GM18498 (cell line): ENCODE results near the gene PANX2.

Source experiments
- ATAC-seq: cut with Tn5 transposase; IDR thresholded peaks from one replicate; pipeline ENCODE4 v1.9.1; 2021; ENCODE audit warnings: mild to moderate bottlenecking, moderate library complexity; ENCODE audit not compliant: unreplicated experiment

Gene PANX2

DNA sequence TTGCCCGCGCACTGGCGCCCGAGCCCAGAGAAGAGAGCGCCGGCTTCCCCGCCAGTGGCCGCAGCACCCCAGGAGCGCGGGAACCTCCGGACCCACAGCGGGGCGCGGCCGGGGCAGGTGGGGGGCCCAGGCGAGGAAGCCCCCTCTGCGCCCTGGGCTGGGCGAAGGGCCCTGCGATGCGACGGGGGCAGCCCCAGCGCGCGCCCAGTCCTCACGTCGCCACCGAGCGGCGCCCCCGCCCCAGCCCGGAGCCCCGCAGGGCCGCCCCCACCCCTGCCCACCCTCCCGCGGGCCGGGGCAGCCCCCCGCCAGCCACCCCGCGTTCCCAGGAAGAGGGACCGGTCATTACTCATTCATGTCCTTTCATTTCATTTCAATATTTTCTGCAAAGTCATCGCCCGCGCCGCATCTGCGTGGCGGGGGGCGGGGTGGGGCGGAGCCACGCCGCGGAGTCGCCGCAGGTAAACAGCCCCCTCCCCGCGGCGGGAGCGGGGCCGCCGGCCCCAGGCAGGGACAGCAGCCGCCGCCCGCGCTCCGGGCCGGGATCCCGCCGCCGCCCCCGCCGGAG lies 673 bp upstream of the PANX2 start:
- no peak for ATAC-seq

DNA sequence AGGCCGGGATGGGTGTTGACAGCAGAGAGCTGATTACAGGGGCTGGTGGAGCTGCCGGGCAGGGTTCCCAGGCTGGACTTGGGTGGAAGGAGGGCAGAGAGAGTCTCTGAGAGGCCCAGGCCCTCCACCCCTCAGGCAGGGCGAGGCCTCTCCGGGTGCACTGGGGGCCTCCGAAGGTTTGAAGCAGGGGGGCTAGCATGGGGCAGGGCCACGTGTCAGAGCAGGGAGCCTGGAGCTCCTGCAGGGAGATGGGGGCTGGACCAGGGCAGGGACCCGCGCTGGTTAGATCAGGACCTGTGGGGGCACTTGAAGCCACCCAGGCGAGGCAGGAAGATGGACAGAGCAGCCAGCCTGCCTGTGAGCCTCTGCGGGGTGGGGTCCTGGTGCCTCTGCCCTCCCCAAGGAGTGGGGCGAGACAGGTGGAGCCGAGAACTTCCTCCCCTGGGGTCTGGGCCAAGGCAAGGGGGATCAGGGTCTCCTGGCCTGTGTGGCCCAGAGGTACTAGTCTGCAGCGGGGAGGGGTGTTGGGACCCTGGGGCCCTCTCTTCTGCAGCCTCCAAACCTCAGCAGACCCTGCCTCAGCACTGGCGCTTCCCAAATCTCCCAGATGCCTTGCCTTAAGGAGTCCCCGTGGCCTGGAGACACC lies 911 bp downstream of the PANX2 start:
- ATAC-seq: no peak

DNA sequence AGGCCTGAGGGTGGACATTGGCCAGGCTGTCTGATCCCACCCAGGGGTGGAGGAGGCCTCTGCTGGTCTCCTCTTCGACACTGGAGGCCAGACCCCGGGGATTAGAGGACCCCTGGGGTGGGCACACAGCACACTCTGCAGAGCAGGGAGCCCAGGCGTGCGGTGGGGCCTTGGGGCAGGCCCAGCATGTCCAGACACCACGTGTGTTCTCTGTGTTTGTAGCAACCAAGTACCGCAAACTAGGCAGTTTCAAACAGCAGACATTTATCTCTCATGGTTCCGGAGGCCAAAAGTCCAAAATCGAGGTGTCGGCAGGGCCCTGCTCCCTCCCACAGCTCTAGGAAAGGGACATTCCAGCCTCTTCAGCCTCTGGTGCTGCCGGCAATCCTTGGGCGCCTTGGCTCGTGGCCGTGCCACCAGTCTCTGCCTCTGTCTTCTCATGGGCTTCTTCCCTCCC lies 1.5 kb downstream of the PANX2 start:
- ATAC-seq: no peak

DNA sequence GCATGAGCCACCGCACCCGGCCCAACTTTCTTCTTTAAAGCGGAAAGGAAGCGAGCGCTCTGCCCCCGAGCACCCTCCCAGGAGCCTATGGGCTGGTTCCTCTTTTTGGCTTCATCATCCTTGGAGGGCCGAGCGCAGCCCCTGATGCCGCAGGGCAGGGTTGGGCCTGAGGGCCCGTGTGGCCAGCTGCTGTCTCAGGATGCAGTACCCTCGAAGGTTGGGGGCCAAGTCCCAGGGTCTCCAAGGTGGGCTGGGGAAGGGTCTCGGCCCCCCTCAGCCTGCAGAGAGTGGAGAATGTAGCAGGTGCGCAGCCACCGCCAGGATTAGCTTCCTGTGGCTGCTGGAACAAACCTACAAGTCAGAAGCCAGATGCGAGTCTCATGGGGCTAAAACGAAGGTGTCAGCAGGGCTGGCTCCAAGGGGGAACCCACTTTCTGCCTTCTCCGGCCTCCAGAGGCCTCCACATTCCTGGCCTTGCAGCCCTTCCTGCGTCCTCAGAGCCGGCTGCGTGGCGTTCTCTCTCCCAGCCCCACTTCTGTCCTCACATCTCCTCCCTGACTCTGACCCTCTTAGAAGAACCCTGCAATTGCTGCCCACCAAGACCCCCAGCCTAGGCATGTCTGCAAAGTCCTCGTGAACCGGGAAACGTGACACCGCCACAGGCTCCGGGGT lies 2.9 kb downstream of the PANX2 start:
- ATAC-seq: no peak

DNA sequence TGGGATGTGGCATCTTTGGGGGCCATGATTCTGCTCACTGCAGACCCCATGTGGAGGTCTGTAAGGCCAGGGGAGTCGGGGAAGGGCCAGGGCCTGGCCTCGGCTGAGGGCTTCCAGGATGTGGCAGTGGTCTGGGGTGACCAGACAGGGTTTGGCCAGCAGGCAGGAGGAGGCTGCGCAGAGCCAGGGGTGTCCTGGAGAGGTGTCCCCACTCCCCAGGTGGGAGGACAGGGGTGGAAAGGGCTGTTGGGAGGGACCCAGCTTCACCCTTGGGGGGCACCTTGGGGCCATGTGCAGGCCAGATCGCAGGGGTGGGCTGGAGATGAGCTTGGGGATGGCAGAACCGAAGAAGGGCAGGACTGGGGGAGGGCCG lies 3.4 kb downstream of the PANX2 start:
- no peak for ATAC-seq

DNA sequence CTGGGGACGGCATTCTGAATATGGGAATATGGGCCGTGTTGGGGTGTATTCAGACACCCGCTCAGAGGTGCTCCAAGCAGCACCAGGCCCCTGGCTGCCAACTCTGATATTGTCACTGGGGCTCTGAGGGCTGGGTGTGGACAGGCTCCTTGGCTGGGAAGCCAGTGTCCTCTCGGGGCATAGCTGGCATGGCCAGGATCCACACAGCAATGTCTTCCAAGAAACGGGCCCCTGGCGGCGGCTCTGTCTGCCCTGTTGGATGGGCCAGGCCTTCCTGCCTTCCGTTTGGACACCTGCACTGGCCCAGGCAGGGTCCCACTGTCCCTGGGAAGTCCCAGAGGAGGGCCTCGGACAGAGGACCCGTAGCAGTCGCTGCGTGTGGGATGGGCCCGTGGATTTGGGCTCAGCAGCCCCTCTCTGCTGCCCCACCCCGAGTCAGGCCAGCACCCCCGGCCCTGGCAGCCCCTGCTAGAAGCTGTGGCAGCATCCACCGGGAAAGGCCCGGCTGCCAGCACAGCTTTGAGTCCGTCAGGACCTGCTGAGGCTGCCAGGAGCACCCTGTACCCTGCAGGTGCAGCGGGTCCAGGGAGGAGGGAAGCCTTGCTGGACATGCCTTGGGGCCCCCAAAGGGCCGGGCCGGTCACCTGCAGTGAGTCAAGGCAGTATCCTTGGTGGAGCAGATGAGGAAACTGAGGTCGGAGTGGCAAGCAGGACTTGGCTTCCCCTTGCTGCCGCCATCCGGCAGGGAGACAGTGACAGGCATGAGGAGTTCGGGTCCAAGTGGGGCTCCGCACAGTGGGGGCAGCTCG lies 4.1 kb downstream of the PANX2 start:
- no peak for ATAC-seq

DNA sequence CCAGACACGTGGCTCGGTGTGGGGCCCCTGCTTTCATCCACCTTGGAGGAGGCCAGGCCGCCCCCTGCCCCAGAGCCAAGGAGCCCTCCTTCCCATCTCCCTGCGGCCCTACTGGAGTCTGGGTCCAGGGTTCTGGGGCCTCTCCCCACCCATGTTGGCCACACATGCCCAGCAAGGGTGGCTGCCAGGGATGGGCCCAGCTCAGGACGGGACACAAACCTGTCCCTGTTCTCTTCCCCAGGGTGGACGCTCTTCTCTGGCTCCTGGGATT lies 4.6 kb downstream of the PANX2 start:
- ATAC-seq: no peak

DNA sequence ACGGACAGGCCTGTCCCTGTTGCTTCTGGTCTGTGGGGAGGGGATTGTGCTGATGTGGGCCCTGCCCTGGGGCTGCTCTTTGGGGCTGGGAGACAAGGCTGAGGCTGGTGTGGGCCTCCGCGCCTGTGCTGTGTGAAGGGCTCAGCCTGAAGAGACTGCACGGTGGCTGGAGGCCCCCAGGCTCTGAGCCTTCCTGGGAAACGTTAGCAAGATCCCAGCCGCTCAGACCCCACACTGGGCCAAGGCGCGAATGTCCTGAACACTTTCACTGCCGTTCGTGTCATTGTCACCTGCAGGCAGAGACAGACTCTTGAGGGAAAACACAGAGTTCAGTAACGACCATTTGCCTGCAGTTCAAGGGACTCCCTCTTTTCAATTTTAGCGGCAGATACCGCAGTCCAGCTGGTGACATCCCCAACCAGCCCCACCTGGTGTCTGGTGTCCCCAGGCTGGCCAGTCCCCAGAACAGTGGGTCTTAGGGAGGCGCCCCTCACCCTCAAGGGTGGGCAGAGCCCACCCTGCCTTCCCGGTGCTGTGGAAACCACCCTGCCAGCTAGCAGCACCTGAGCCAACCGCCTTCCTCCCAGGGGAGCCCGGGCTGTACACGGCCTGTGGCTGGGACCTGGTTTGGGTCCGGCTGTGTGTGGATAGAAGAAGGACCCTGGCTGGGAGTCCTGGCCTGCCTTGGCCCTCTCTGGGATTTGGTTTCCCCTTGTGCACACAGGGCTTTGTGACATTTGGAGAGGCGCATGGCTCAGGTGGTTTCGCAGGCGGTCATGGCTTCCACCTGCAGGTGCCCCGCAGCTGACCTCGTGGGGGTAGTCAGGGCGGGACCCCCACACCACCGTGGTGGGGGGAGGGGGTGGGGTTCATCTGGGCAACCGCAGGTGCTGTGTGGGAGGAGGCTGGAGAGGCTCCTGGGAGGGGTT lies 5.7 kb downstream of the PANX2 start:
- ATAC-seq: no peak

DNA sequence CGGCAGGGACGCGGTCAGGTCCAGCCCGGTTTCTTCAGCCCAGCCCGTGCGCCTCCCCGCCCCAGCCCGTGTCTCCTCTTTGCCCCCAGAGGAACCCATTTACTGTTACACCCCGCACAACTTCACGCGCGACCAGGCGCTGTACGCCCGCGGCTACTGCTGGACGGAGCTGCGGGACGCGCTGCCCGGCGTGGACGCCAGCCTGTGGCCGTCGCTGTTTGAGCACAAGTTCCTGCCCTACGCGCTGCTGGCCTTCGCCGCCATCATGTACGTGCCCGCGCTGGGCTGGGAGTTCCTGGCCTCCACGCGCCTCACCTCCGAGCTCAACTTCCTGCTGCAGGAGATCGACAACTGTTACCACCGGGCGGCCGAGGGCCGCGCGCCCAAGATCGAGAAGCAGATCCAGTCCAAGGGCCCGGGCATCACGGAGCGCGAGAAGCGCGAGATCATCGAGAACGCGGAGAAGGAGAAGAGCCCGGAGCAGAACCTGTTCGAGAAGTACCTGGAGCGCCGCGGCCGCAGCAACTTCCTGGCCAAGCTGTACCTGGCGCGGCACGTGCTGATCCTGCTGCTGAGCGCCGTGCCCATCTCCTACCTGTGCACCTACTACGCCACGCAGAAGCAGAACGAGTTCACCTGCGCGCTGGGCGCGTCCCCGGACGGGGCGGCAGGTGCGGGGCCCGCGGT lies 6.5 kb downstream of the PANX2 start:
- ATAC-seq: no peak

DNA sequence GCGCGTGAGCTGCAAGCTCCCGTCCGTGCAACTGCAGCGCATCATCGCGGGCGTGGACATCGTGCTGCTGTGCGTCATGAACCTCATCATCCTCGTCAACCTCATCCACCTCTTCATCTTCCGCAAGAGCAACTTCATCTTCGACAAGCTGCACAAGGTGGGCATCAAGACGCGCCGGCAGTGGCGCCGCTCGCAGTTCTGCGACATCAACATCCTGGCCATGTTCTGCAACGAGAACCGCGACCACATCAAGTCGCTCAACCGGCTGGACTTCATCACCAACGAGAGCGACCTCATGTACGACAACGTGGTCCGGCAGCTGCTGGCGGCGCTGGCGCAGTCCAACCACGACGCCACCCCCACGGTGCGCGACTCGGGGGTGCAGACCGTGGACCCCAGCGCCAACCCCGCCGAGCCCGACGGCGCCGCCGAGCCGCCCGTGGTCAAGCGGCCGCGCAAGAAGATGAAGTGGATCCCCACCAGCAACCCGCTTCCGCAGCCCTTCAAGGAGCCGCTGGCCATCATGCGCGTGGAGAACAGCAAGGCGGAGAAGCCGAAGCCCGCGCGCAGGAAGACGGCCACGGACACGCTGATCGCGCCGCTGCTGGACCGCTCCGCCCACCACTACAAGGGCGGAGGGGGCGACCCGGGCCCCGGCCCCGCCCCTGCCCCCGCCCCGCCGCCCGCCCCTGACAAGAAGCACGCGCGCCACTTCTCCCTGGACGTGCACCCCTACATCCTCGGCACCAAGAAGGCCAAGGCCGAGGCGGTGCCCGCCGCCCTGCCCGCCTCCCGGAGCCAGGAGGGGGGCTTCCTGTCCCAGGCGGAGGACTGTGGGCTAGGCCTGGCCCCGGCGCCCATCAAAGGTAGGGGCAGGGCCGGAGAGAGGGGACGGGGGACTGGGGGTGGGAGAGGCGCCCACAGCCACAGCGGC lies 7.3 kb downstream of the PANX2 start:
- no peak for ATAC-seq

DNA sequence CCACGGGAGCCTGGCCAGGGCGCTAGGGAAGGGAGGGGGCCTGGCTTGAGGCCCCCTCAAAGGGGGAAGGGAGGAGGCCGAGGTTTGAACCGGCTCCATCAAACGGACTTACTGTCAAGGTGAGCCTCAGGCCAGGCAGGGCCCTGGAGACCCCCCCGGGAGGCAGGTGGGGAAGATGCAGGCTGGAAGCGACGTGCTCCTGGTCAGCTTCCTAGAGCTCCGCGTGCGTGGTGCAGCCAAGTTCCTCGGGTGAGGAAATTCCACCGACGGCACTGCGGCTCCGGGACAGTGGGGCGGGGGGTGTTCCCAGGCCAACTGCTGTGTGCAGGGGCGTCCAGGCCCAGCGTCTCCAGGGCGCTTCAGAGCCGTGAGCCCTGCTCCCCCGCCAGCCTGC lies 7.9 kb downstream of the PANX2 start:
- ATAC-seq: no peak

DNA sequence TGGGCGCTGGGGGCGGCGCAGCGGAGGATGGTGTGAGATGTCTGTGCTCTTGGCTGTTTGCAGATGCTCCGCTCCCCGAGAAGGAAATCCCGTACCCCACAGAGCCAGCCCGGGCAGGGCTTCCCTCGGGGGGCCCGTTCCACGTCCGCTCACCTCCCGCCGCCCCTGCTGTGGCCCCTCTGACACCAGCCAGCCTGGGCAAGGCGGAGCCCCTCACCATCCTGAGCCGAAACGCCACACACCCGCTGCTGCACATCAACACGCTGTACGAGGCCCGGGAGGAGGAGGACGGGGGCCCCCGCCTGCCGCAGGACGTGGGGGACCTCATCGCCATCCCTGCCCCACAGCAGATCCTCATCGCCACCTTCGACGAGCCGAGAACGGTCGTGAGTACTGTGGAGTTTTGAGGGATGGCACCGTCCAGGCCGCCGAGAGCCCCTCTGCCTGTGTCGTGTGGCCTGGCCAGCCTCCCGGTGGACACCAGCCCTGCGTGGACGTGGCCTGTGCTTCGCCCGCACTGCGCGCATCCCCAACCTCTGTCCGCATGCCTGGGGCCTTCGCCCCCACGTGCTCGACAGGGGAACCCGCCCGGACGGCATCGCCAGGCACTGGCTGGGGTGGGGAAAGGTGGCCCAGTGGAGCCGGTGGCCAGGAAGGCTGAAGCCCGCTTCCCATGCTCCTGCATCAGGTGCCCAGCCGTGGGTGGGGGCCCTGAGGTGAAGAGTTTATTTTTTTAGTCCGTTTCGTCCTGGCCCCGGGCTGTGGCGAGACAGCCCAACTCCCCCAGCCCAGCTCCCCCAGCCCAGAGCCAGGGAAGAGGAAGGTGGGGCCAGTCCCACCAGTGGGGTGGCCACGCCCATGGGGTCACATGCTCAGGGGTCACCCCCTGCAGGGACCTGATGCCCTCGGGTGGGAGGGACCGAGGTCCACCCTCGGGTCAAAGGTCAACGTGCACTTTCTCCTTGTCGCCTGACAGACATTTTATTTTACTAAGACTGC lies 8.6 kb downstream of the PANX2 start:
- no peak for ATAC-seq

DNA sequence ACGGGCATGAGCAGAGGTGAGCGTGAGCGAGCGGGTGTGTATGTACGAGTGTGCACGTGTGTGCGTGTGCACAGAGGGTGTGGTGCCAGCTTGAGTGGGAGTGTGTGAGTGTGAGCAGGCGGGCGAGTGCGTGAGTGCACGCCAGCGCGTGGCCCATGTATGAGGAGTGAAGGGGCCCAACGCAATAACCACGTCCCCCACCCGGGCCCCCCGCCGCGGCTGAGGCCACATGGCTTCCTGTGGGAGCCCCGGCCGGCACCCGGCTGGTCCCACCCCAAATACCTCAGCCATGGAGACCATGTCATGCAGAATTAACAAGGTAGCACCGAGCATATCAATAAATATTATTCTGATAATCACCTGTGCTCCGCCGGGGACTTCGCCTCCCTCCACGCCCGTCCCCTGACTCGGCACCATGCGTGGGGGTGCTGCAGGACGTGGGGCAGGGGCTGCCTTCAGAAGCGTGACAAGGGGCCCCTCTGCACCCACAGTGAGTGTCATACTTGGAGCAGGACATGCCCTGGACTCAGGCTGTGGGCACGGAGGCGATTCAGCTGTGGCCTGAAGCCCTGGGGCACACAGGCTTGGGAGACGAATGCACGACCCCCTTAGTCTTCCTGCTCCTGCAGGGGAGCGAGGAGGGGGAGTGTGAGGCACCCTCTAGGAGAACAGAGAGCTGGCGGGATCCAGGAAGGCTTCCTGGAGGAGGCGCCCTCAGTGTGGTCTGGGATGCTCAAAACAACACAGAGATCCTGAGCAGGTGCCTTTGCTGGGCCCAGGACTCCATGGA lies 9.6 kb downstream of the PANX2 start:
- no peak for ATAC-seq

DNA sequence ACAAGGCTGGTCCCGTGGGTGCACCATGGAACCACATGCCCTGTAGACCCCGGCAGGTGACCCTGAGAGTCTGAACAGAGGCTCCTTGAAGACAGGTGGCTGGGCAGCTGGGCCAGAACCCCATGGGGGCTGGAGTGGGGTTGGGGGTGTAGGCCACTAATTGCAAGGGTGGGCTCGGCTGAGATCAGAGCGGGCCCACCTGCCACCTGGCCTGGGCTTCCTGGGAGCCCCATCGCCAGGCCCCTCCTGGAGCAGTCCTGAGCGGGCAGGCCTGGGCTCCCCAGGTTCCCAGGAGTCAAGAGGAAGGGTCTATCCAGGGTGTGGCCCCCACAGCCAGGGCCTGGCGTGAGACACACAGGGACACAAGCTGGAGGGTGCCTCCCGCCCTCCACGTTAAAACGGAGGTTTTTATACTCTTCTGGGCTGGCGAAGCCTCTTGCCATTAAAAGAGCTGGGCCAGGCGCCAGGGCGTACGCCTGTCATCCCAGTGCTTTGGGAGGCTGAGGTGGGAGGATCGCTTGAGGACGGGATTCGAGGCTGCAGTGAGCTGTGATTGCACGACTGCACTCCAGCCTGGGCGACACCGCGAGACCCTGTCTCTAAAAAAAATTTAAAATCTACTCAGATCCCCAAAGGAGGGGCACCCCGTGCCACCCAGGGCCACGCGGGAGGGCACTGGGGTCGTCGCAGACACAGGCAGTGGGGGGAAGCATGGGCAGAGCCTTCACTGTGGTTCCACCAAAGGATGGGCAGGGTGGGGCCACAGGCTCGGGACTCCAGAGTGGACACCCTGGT lies 10.4 kb downstream of the PANX2 start:
- no peak for ATAC-seq

DNA sequence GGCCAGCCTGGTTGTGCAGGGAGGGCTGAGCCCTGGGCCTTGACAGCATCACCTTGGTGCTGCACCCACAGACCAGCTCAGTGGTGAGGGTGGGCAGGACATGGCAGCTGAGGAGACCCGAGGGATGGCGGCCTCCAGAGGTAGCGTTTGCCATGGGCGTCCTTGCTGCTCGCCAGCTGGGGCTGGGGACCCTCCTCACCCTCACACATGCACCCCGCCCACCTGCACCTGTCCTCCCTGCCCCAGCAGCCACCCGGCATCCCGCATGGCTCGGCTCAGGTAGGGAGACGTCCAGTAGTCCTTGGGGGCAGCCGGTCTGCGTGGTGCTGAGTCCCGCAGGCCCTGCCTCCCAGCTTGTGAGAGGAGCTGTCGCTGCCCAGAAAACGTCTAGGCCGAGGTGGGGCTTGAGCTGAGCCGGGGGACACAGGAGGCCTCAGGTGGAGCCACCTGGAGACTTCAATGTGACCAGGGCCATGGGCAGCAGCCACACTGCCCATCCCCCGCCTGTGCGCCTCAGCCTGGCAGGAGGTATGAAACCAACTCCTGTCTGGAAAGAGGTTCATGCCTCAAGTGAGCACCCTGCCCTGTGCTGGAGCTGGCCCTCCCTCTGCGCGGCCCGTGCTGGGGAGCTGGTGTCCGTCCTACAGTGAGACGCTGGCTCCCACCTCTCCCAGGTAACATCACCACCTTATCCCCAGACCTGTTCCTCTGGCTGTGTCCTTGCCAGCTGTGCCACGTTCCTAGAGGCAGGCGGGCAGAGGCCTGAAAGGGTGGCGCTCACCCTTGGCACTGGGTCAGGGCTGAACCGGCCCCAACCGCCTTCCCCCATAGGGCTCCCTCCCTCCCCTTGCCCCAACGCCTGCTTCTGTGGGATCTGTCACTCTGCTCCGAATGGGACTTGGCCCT lies 11.9 kb downstream of the PANX2 start:
- ATAC-seq: no peak
